ENCODE results near the gene LAPTM5. TPM values are rescaled to one million over a fixed set of nuclear protein-coding genes. Genes with fewer than 3 reads are reported as not detected.
A peak's percentile ranks its signal among the peaks of the same experiment; 100 is the strongest.

The LAPTM5 gene
- total and polyA plus RNA-seq, 7 donors: 3.0 to 14.5 (median 13.1) TPM

GRCh38 chr1:30693822-30694221 lies 63.8 kb downstream of the LAPTM5 start:
- no peak for TF ChIP-seq CTCF (IDR thresholded peaks at IDR 0.05)
- intact Hi-C loops (cut with DNase I): no loop called here
- Histone ChIP-seq H3K4me1 (no peaks in the 10 kb centered on the region), H3K27ac (no peak overlapping the region), H3K27me3 (ENCODE audit: insufficient read depth in 3 of 3, low read length in 2 of 3) (no peaks in the 10 kb centered on the region), H3K36me3 (ENCODE audit: insufficient read depth in 1 of 2, low read depth in 1 of 2) (no peaks in the 10 kb centered on the region), H3K9me3 (no peaks in the 10 kb centered on the region), H3K4me3 (no peak overlapping the region)
- ATAC-seq: no peak
- DNase-seq: no peak
- WGBS, 3 donors: 76 to 91% (median 89%) methylated on average over 5 of the region's 5 CpGs

- H3K4me1 ChIP-seq: no peaks in the 10 kb centered on the region
- TF ChIP-seq CTCF (IDR thresholded peaks at IDR 0.05): no peak
- WGBS, 3 donors: 76 to 86% (median 82%) methylated on average over 3 of the region's 3 CpGs
- H3K9me3 ChIP-seq: no peaks in the 10 kb centered on the region
- ATAC-seq (no peak), DNase-seq (no peak)
- H3K36me3 ChIP-seq (ENCODE audit: insufficient read depth in 1 of 2, low read depth in 1 of 2): no peaks in the 10 kb centered on the region
- intact Hi-C loops (cut with DNase I): no loop called here
- no peak overlapping the region for H3K27ac ChIP-seq
- no peaks in the 10 kb centered on the region for H3K27me3 ChIP-seq (ENCODE audit: insufficient read depth in 3 of 3, low read length in 2 of 3)
- H3K4me3 ChIP-seq: no peak overlapping the region
These were observed 64.2 kb downstream of the LAPTM5 start for GRCh38 chr1:30693366-30693765.

GRCh38 chr1:30692948-30693301 lies 64.6 kb downstream of the LAPTM5 start:
- 66 to 76% (median 73%) methylated on average over 7 of the region's 7 CpGs for WGBS, 3 donors

GRCh38 chr1:30692201-30692947 lies 65.2 kb downstream of the LAPTM5 start:
- intact Hi-C loops (cut with DNase I): no loop called here
- no peaks in the 10 kb centered on the region for H3K36me3 ChIP-seq (ENCODE audit: insufficient read depth in 1 of 2, low read depth in 1 of 2)
- WGBS, 3 donors: 68 to 76% (median 70%) methylated on average over 7 of the region's 7 CpGs
- no peak overlapping the region for H3K27ac ChIP-seq
- no peak overlapping the region for H3K4me3 ChIP-seq
- H3K27me3 ChIP-seq (ENCODE audit: insufficient read depth in 3 of 3, low read length in 2 of 3): peaks cover 0 to 4% (median 0%) of the 10 kb centered on the region in 3 donors
- no peaks in the 10 kb centered on the region for H3K9me3 ChIP-seq
- DNase-seq (peak in 1 of 2 donors; percentile 7), ATAC-seq (no peak)
- TF ChIP-seq CTCF (IDR thresholded peaks at IDR 0.05): no peak
- no peaks in the 10 kb centered on the region for H3K4me1 ChIP-seq

More at GRCh38 chr1:30692948-30693301, 64.6 kb downstream of the LAPTM5 start:
- no peak overlapping the region for H3K27ac ChIP-seq
- H3K27me3 ChIP-seq (ENCODE audit: insufficient read depth in 3 of 3, low read length in 2 of 3): no peaks in the 10 kb centered on the region
- no peak for ATAC-seq
- no peaks in the 10 kb centered on the region for H3K9me3 ChIP-seq
- TF ChIP-seq CTCF (IDR thresholded peaks at IDR 0.05): no peak
- peak in 1 of 2 donors; percentile 24 for DNase-seq
- H3K4me1 ChIP-seq: no peaks in the 10 kb centered on the region
- H3K36me3 ChIP-seq (ENCODE audit: insufficient read depth in 1 of 2, low read depth in 1 of 2): no peaks in the 10 kb centered on the region
- no peak overlapping the region for H3K4me3 ChIP-seq
- intact Hi-C loops (cut with DNase I): no loop called here

- no peak overlapping the region for H3K27ac ChIP-seq
- H3K36me3 ChIP-seq (ENCODE audit: insufficient read depth in 1 of 2, low read depth in 1 of 2): no peaks in the 10 kb centered on the region
- WGBS, 3 donors: 54 to 69% (median 68%) methylated on average over 5 of the region's 5 CpGs
- intact Hi-C loops (cut with DNase I): no loop called here
- no peak for ATAC-seq
- TF ChIP-seq CTCF (IDR thresholded peaks at IDR 0.05): no peak
- H3K27me3 ChIP-seq (ENCODE audit: insufficient read depth in 3 of 3, low read length in 2 of 3): peaks cover 0 to 12% (median under 1%) of the 10 kb centered on the region in 3 donors
- no peaks in the 10 kb centered on the region for H3K9me3 ChIP-seq
- DNase-seq: no peak
- no peaks in the 10 kb centered on the region for H3K4me1 ChIP-seq
- no peak overlapping the region for H3K4me3 ChIP-seq
These were observed 66.1 kb downstream of the LAPTM5 start for GRCh38 chr1:30691480-30691879.

All from psoas muscle (tissue), 8 donors.